ENCODE results near the gene CAMTA1. TPM values are rescaled to one million over a fixed set of nuclear protein-coding genes. Genes with fewer than 3 reads are reported as not detected.
A peak's percentile ranks its signal among the peaks of the same experiment; 100 is the strongest.

CAMTA1 gene
- total and polyA plus RNA-seq, 4 donors = 18.0 to 93.5 (median 35.8) TPM

- TF ChIP-seq ATF3 (IDR thresholded peaks at IDR 0.05) (no peak), RAD21 (IDR thresholded peaks at IDR 0.05) (no peak), JUND (IDR thresholded peaks at IDR 0.05) (no peak), SP1 (IDR thresholded peaks at IDR 0.05) (peak; percentile 63), HNF4A (conservative IDR thresholded peaks at IDR 0.05) (no peak), RXRA (IDR thresholded peaks at IDR 0.05) (peak in 1 of 2 donors; percentile 69), HNF4G (IDR thresholded peaks at IDR 0.05) (no peak)
Observed at GRCh38 chr1:7770997-7771822, 986.0 kb downstream of the CAMTA1 start, which contains the start of gene VAMP3 (continued).

GRCh38 chr1:7771823-7772299, 986.6 kb downstream of the CAMTA1 start:
- WGBS = 11% methylated on average over 12 of the region's 12 CpGs
- no peak for TF ChIP-seq CTCF (IDR thresholded peaks at IDR 0.05; ENCODE audit: low read depth, low read length, missing input control)
- no peak for TF ChIP-seq HNF4A (conservative IDR thresholded peaks at IDR 0.05)
- TF ChIP-seq ATF3 (IDR thresholded peaks at IDR 0.05) = no peak
- TF ChIP-seq HNF4G (IDR thresholded peaks at IDR 0.05) = no peak
- no peak for TF ChIP-seq NR2F2 (IDR thresholded peaks at IDR 0.05)
- no peak for TF ChIP-seq YY1 (IDR thresholded peaks at IDR 0.05)
- TF ChIP-seq FOXA2 (IDR thresholded peaks at IDR 0.05) = peak; percentile 52
- no peak for TF ChIP-seq RXRA (IDR thresholded peaks at IDR 0.05)
- no peak for TF ChIP-seq EGR1 (IDR thresholded peaks at IDR 0.05; ENCODE audit: low read depth in 2 of 2)
- no peak for TF ChIP-seq GABPA (IDR thresholded peaks at IDR 0.05 in 1 of 2, conservative IDR thresholded peaks at IDR 0.05 in 1 of 2)
- TF ChIP-seq FOXA1 (IDR thresholded peaks at IDR 0.05) = peak; percentile 52
- no peak for TF ChIP-seq REST (IDR thresholded peaks at IDR 0.05)
- peaks cover 1 to 20% (median 11%) of the 10 kb centered on the region in 4 donors for H3K4me1 ChIP-seq (ENCODE audit: control insufficient read depth in 4 of 4, insufficient read depth in 4 of 4, low read length in 3 of 4)
- H3K4me3 ChIP-seq (ENCODE audit: low read depth in 1 of 3, low read length in 3 of 3) = peak overlapping the region; percentile 58 to 97 (median 61)
- H3K9ac ChIP-seq (ENCODE audit: low read depth in 1 of 2, low read length in 2 of 2) = peak overlapping the region; percentile 7 to 78
- DNase-seq (ENCODE audit: low spot score) = no peak
- H3K27me3 ChIP-seq (ENCODE audit: control insufficient read depth in 4 of 4, insufficient read depth in 4 of 4, low read length in 3 of 4) = no peaks in the 10 kb centered on the region
- peak overlapping the region; percentile 86 to 87 for H3K27ac ChIP-seq (ENCODE audit: low read depth in 1 of 2, low read length in 2 of 2)
- peaks cover 0 to 5% (median 2%) of the 10 kb centered on the region in 4 donors for H3K36me3 ChIP-seq (ENCODE audit: control insufficient read depth in 4 of 4, insufficient read depth in 3 of 4, low read depth in 1 of 4, low read length in 3 of 4)
- H3K9me3 ChIP-seq (ENCODE audit: control insufficient read depth in 4 of 4, low read length in 3 of 4) = no peaks in the 10 kb centered on the region

Measured in liver (tissue), 9 donors.